PC-9 (cell line): Measurements from ENCODE around the gene TTC23. TPM values are rescaled to one million over a fixed set of nuclear protein-coding genes. Genes with fewer than 3 reads are reported as not detected.

Source experiments
- BruUV-seq: library from RNA; stranded (reverse); fragments of 400-500 nt; replicated peaks from 2 replicates; lab custom pipeline; 2021; lab: Mats Ljungman, UMichigan
- CTCF ChIA-PET: fragments of 300-600 bp; sonication (Branson Sonifier 250); formaldehyde crosslinking; loops from one replicate; lab custom pipeline; 2022; ENCODE audit warnings: antibody characterized with exemption; lab: Charles Lee
- POLR2A ChIA-PET: fragments of 300-600 bp; sonication (Branson Sonifier 250); formaldehyde crosslinking; loops from one replicate; lab custom pipeline; 2022; ENCODE audit warnings: antibody characterized with exemption; ENCODE audit not compliant: unreplicated experiment; lab: Charles Lee
- DNase-seq, 2 experiments: peaks; one replicate each; pipeline versions ENCODE4 v3.0.0 to v3.0.0-alpha.2; 2015 to 2022; ENCODE audit warnings: mixed read lengths in 1 of 2
- H2AFZ ChIP-seq: fragments of 200-600 bp; sonication (generic); 2 replicates; pipeline ENCODE4 v1.8.1; 2017; ENCODE audit warnings: antibody characterized with exemption
- H3F3A ChIP-seq: fragments of 200-600 bp; sonication (generic); 2 replicates; pipeline ENCODE4 v1.8.1; 2017; ENCODE audit warnings: antibody characterized with exemption, mild to moderate bottlenecking, low read depth; ENCODE audit not compliant: insufficient read depth
- H3K27ac ChIP-seq: fragments of 200-600 bp; sonication (generic); 2 replicates; pipeline ENCODE4 v1.6.1; 2016; ENCODE audit warnings: mixed run types
- H3K27me3 ChIP-seq: fragments of 200-600 bp; sonication (generic); 2 replicates; pipeline ENCODE4 v1.6.1; 2016; ENCODE audit warnings: low read depth, mixed run types; ENCODE audit not compliant: insufficient read depth
- H3K36me3 ChIP-seq: fragments of 200-600 bp; sonication (generic); 2 replicates; pipeline ENCODE4 v1.6.1; 2016; ENCODE audit warnings: low read depth, mixed run types
- H3K4me1 ChIP-seq: fragments of 200-600 bp; sonication (generic); replicated peaks from 2 replicates; pipeline ENCODE4 v1.6.1; 2016; ENCODE audit warnings: mixed run types; ENCODE audit not compliant: insufficient read depth
- H3K4me2 ChIP-seq: fragments of 200-600 bp; sonication (generic); 2 replicates; pipeline ENCODE4 v1.6.1; 2017; ENCODE audit warnings: mixed run types
- H3K4me3 ChIP-seq: fragments of 200-600 bp; sonication (generic); 2 replicates; pipeline ENCODE4 v1.6.1; 2016; ENCODE audit warnings: mixed run types
- H3K79me2 ChIP-seq: fragments of 200-600 bp; sonication (generic); 2 replicates; pipeline ENCODE4 v1.6.1; 2017; ENCODE audit warnings: low read depth, mixed run types
- H3K9me2 ChIP-seq: fragments of 200-600 bp; sonication (generic); 2 replicates; pipeline ENCODE4 v1.8.1; 2017; ENCODE audit warnings: mild to moderate bottlenecking; ENCODE audit not compliant: insufficient read depth
- H3K9me3 ChIP-seq: fragments of 200-600 bp; sonication (generic); 2 replicates; pipeline ENCODE4 v1.8.1; 2016; ENCODE audit warnings: low read depth; ENCODE audit not compliant: insufficient read depth
- H4K20me1 ChIP-seq: fragments of 200-600 bp; sonication (generic); 2 replicates; pipeline ENCODE4 v1.8.1; 2017; ENCODE audit not compliant: insufficient read depth
- EZH2 ChIP-seq: fragments of 200-600 bp; sonication (generic); IDR thresholded peaks from 2 replicates; pipeline ENCODE4 v1.8.0; 2017; ENCODE audit warnings: antibody characterized with exemption, low read depth
- intact Hi-C: fragments of 100-400 bp; cut with micrococcal nuclease; formaldehyde crosslinking; loops from one replicate; pipeline ENCODE4 v1.10.0; 2022; ENCODE audit not compliant: unreplicated experiment
- total RNA-seq: library from RNA; stranded (reverse); gene quantifications from 2 replicates; pipeline ENCODE4 v1.2.3, GENCODE V29; 2021
- TF ChIP-seq, protein P1 (sequence below): fragments of 200-600 bp; sonication (generic); conservative IDR thresholded peaks from 2 replicates; pipeline ENCODE4 v1.6.1; 2017; ENCODE audit warnings: mixed run types, antibody characterized with exemption, mild to moderate bottlenecking, moderate library complexity

The TTC23 gene
- total RNA-seq, 1 experiment from 2014 or later, result 18.4 TPM

DNA sequence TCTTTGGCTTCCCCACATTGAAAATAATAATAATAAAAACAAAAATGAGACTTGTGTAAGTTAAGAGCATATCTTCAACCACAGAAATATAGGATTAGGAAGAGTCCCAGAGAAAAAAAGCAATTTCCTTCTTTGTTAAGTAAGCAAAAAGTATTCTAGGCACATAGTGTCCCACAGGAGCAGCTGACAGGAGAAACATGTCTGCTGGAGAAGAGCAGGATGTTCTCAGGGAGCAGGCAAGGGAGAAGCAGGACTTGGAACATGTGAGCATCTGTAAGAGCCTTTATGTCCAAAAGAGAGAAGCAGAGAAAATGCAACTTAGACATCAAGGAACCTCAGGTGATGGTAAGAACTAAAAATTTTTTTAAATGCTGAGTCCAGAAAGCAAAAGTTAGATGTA is 39.0 kb downstream of the TTC23 start:
- no peak overlapping the region for H3K4me3 ChIP-seq
- no peak overlapping the region for H3K27ac ChIP-seq
- H3F3A ChIP-seq, result no peaks in the 10 kb centered on the region
- H3K79me2 ChIP-seq, result no peaks in the 10 kb centered on the region
- no peak overlapping the region for H3K4me2 ChIP-seq
- CTCF ChIA-PET, result no interaction called here
- no TSS peak for BruUV-seq
- H3K4me1 ChIP-seq, result no peaks in the 10 kb centered on the region
- no peaks in the 10 kb centered on the region for H3K27me3 ChIP-seq
- H3K9me2 ChIP-seq, result no peaks in the 10 kb centered on the region
- H4K20me1 ChIP-seq, result no peaks in the 10 kb centered on the region
- H2AFZ ChIP-seq, result no peak overlapping the region
- POLR2A ChIA-PET, result interaction anchor here (0.5 kb wide), 1 partner anchor 42 kb away, joined by 4 read pairs; no protein-coding TSS in a partner anchor
- H3K9me3 ChIP-seq, result no peaks in the 10 kb centered on the region
- intact Hi-C loops, result loop anchor here (5.0 kb wide), 1 partner anchor 693 kb away; no protein-coding TSS in a partner anchor
- H3K36me3 ChIP-seq, result no peaks in the 10 kb centered on the region
- DNase-seq, result no peak
- TF ChIP-seq, protein P1, sequence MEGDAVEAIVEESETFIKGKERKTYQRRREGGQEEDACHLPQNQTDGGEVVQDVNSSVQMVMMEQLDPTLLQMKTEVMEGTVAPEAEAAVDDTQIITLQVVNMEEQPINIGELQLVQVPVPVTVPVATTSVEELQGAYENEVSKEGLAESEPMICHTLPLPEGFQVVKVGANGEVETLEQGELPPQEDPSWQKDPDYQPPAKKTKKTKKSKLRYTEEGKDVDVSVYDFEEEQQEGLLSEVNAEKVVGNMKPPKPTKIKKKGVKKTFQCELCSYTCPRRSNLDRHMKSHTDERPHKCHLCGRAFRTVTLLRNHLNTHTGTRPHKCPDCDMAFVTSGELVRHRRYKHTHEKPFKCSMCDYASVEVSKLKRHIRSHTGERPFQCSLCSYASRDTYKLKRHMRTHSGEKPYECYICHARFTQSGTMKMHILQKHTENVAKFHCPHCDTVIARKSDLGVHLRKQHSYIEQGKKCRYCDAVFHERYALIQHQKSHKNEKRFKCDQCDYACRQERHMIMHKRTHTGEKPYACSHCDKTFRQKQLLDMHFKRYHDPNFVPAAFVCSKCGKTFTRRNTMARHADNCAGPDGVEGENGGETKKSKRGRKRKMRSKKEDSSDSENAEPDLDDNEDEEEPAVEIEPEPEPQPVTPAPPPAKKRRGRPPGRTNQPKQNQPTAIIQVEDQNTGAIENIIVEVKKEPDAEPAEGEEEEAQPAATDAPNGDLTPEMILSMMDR, result no peak
- TF ChIP-seq EZH2, result no peak

DNA sequence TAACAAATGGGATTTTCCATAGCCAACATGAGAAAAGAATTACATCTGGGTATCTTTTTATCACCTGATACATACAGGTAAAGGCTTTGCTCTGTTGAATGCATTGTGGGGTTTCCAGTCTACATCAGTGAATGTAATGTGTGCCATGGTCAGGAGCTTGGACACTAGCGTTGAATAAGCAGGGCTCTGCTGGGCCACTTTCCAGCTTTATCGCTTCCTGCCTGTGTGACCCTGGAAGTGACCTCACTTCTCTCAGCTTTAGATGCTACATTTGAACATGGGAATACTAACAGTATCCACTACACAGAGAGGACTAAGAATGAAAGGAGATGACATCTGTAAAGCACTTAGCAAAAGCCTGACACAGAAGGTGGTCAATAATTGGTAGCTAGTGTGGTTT is 40.1 kb downstream of the TTC23 start:
- Histone ChIP-seq H3K4me3 (no peak overlapping the region), H3K36me3 (no peaks in the 10 kb centered on the region), H3K9me2 (no peaks in the 10 kb centered on the region), H3F3A (no peaks in the 10 kb centered on the region), H3K4me1 (no peaks in the 10 kb centered on the region), H2AFZ (no peak overlapping the region), H3K79me2 (no peaks in the 10 kb centered on the region), H4K20me1 (no peaks in the 10 kb centered on the region), H3K27me3 (no peaks in the 10 kb centered on the region), H3K4me2 (no peak overlapping the region), H3K27ac (no peak overlapping the region), H3K9me3 (no peaks in the 10 kb centered on the region)
- no TSS peak for BruUV-seq
- intact Hi-C loops, result no loop called here
- ChIA-PET CTCF (no interaction called here), POLR2A (no interaction called here)
- no peak for TF ChIP-seq EZH2
- TF ChIP-seq, protein P1, result no peak
- no peak for DNase-seq

DNA sequence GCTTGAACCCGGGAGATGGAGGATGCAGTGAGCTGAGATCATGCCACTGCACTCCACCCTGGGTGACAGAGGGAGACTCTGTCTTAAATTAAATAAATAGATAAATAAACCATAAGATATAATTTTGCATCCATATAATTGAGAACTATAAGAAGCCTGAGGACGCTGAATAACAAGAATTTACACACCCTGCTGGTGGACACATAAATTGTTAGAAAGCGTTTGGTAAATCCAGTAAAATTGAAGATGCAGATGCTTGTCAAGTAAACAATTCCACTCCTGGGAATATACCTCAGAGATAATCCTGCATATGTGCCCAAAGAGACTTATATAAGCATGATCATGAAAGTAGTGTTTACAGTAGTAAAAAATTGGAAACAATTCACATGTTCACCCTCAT is 41.7 kb downstream of the TTC23 start:
- no peak overlapping the region for H3K4me3 ChIP-seq
- H3K4me1 ChIP-seq, result no peaks in the 10 kb centered on the region
- DNase-seq, result no peak
- H3K36me3 ChIP-seq, result no peaks in the 10 kb centered on the region
- no peaks in the 10 kb centered on the region for H4K20me1 ChIP-seq
- H3F3A ChIP-seq, result no peaks in the 10 kb centered on the region
- CTCF ChIA-PET, result no interaction called here
- BruUV-seq, result no TSS peak
- TF ChIP-seq, protein P1, result no peak
- TF ChIP-seq EZH2, result no peak
- H3K27ac ChIP-seq, result no peak overlapping the region
- H3K79me2 ChIP-seq, result no peaks in the 10 kb centered on the region
- H3K27me3 ChIP-seq, result no peaks in the 10 kb centered on the region
- no peak overlapping the region for H2AFZ ChIP-seq
- H3K4me2 ChIP-seq, result no peak overlapping the region
- intact Hi-C loops, result no loop called here
- H3K9me2 ChIP-seq, result no peaks in the 10 kb centered on the region
- H3K9me3 ChIP-seq, result no peaks in the 10 kb centered on the region
- POLR2A ChIA-PET, result no interaction called here
